H1 (cell line): ENCODE data around the gene PTPRE. TPM values are rescaled to one million over a fixed set of nuclear protein-coding genes. Genes with fewer than 3 reads are reported as not detected.

Experiments
- CTCF ChIA-PET: fragments of 300-600 bp; sonication (Branson Sonifier 250); formaldehyde crosslinking; loops from one replicate; lab custom pipeline; 2021; ENCODE audit not compliant: partially characterized antibody; lab: Charles Lee
- POLR2A ChIA-PET: fragments of 300-600 bp; sonication (Branson Sonifier 250); formaldehyde crosslinking; loops from one replicate; lab custom pipeline; 2021; ENCODE audit warnings: inconsistent platforms; ENCODE audit not compliant: partially characterized antibody; lab: Charles Lee
- DNase-seq, 2 experiments: peaks; one replicate each; pipeline versions ENCODE4 v3.0.0 to v3.0.0-alpha.2; 2010 to 2022; ENCODE audit warnings: low spot score in 2 of 2, low read depth in 1 of 2, mixed read lengths in 1 of 2
- FAIRE-seq: peaks from 2 replicates; lab custom pipeline; 2011; peaks lifted over from hg19 to GRCh38; lab: Jason Lieb, UNC
- H2AFZ ChIP-seq: 2 replicates; pipeline ENCODE4 v1.8.1; 2012; ENCODE audit warnings: low read length, inconsistent platforms
- H2AK5ac ChIP-seq: 2 replicates; pipeline ENCODE4 v1.6.1; 2013; ENCODE audit warnings: low read depth, low read length
- H2BK120ac ChIP-seq: replicated peaks from 2 replicates; pipeline ENCODE3; 2013; ENCODE audit warnings: low read depth, low read length, inconsistent platforms
- H2BK12ac ChIP-seq: 2 replicates; pipeline ENCODE4 v1.6.1; 2013; ENCODE audit warnings: low read depth, low read length
- H2BK15ac ChIP-seq: 2 replicates; pipeline ENCODE4 v1.6.1; 2013; ENCODE audit warnings: low read length
- H2BK20ac ChIP-seq: 2 replicates; pipeline ENCODE4 v1.6.1; 2013; ENCODE audit warnings: low read length
- H2BK5ac ChIP-seq: 2 replicates; pipeline ENCODE4 v1.6.1; 2013; ENCODE audit warnings: low read depth, low read length
- H3K14ac ChIP-seq: 2 replicates; pipeline ENCODE4 v1.6.1; 2013; ENCODE audit warnings: inconsistent platforms; ENCODE audit not compliant: insufficient read length
- H3K18ac ChIP-seq: 2 replicates; pipeline ENCODE4 v1.6.1; 2013; ENCODE audit warnings: low read length; ENCODE audit errors: extremely low read depth
- H3K23ac ChIP-seq: 2 replicates; pipeline ENCODE4 v1.6.1; 2013; ENCODE audit warnings: inconsistent platforms; ENCODE audit not compliant: insufficient read length
- H3K23me2 ChIP-seq: 2 replicates; pipeline ENCODE4 v1.6.1; 2013; ENCODE audit warnings: low read depth, low read length
- H3K27ac ChIP-seq: 2 replicates; pipeline ENCODE4 v1.6.1; 2011; ENCODE audit warnings: low read depth, low read length, inconsistent platforms
- H3K27me3 ChIP-seq, 4 experiments: replicated peaks in 1 of 4; 1 replicate in 1 of 4; 2 replicates in 3 of 4; pipeline versions ENCODE4 v1.6.1 to v1.8.1; 2011 to 2013; ENCODE audit warnings: low read length in 3 of 4, mild to moderate bottlenecking in 3 of 4, inconsistent platforms in 2 of 4, mixed read lengths in 2 of 4, moderate library complexity in 1 of 4; ENCODE audit not compliant: control insufficient read depth in 3 of 4, insufficient read depth in 3 of 4; ENCODE audit errors: extremely low read depth in 1 of 4
- H3K36me3 ChIP-seq, 4 experiments: 2 replicates each; pipeline versions ENCODE4 v1.6.1 to v1.8.1; 2011 to 2013; ENCODE audit warnings: mild to moderate bottlenecking in 4 of 4, low read length in 3 of 4, moderate library complexity in 2 of 4, control low read depth in 1 of 4, inconsistent platforms in 1 of 4; ENCODE audit not compliant: insufficient read depth in 4 of 4, control insufficient read depth in 2 of 4
- H3K4ac ChIP-seq: replicated peaks from 2 replicates; pipeline ENCODE3; 2013; ENCODE audit warnings: low read length, low read depth, mixed read lengths, inconsistent platforms; ENCODE audit not compliant: insufficient read length
- H3K4me1 ChIP-seq, 4 experiments: replicated peaks in 1 of 4; 1 replicate in 1 of 4; 2 replicates in 3 of 4; pipeline versions ENCODE4 v1.6.1 to v1.8.1; 2011 to 2013; ENCODE audit warnings: low read length in 3 of 4, inconsistent platforms in 2 of 4, mixed read lengths in 1 of 4; ENCODE audit not compliant: insufficient read depth in 4 of 4, control insufficient read depth in 3 of 4
- H3K4me2 ChIP-seq, 2 experiments: 2 replicates each; pipeline versions ENCODE4 v1.6.1 to v1.8.1; 2011 to 2013; ENCODE audit warnings: low read depth in 2 of 2, low read length in 2 of 2, control low read depth in 1 of 2, inconsistent platforms in 1 of 2, mild to moderate bottlenecking in 1 of 2; ENCODE audit not compliant: insufficient read depth in 1 of 2
- H3K4me3 ChIP-seq, 4 experiments: fragments of 200-600, 300-600 bp in 1 of 4; sonication (generic), shearing (Covaris generic), sonication (Bioruptor Twin) in 1 of 4; 2 replicates each; pipeline versions ENCODE4 v1.5.1 to v1.8.1; 2011 to 2016; ENCODE audit warnings: low read length in 4 of 4, low read depth in 3 of 4, control low read depth in 2 of 4, inconsistent platforms in 2 of 4, mild to moderate bottlenecking in 2 of 4, mixed read lengths in 1 of 4, moderate library complexity in 1 of 4; ENCODE audit not compliant: insufficient read depth in 2 of 4; ENCODE audit errors: extremely low read depth in 1 of 4
- H3K56ac ChIP-seq: replicated peaks from 2 replicates; pipeline ENCODE3; 2013; ENCODE audit warnings: low read depth, mild to moderate bottlenecking, mixed read lengths, low read length, inconsistent platforms; ENCODE audit not compliant: insufficient read length
- H3K79me1 ChIP-seq: 2 replicates; pipeline ENCODE4 v1.6.1; 2013; ENCODE audit warnings: low read depth, low read length, control low read depth
- H3K79me2 ChIP-seq, 2 experiments: 2 replicates each; pipeline versions ENCODE4 v1.6.1 to v1.8.1; 2012 to 2013; ENCODE audit warnings: low read length in 2 of 2, mild to moderate bottlenecking in 2 of 2, inconsistent platforms in 1 of 2; ENCODE audit not compliant: insufficient read depth in 2 of 2, control insufficient read depth in 1 of 2
- H3K9ac ChIP-seq, 4 experiments: replicated peaks in 1 of 4; 1 replicate in 1 of 4; 2 replicates in 3 of 4; pipeline versions ENCODE4 v1.6.1 to v1.8.1; 2011 to 2013; ENCODE audit warnings: low read depth in 3 of 4, low read length in 3 of 4, control low read depth in 2 of 4, mild to moderate bottlenecking in 2 of 4, moderate library complexity in 2 of 4, inconsistent platforms in 1 of 4; ENCODE audit errors: extremely low read depth in 1 of 4
- H3K9me3 ChIP-seq, 2 experiments: 2 replicates each; pipeline versions ENCODE4 v1.6.1 to v1.8.1; 2012 to 2013; ENCODE audit warnings: mild to moderate bottlenecking in 2 of 2, moderate library complexity in 2 of 2, control low read depth in 1 of 2, inconsistent platforms in 1 of 2, low read depth in 1 of 2, low read length in 1 of 2, mixed read lengths in 1 of 2; ENCODE audit not compliant: insufficient read depth in 2 of 2
- H4K20me1 ChIP-seq, 2 experiments: replicated peaks in 1 of 2; 2 replicates each; pipeline versions ENCODE3 to v1.8.1; 2011 to 2013; ENCODE audit warnings: inconsistent platforms in 2 of 2, low read length in 2 of 2, mild to moderate bottlenecking in 1 of 2; ENCODE audit not compliant: insufficient read depth in 2 of 2, control insufficient read depth in 1 of 2
- H4K5ac ChIP-seq: 2 replicates; pipeline ENCODE4 v1.6.1; 2013; ENCODE audit warnings: low read length, low read depth, mixed read lengths, inconsistent platforms; ENCODE audit not compliant: insufficient read length
- H4K8ac ChIP-seq: 2 replicates; pipeline ENCODE4 v1.8.0; 2013; ENCODE audit warnings: mild to moderate bottlenecking, moderate library complexity, low read length, inconsistent platforms; ENCODE audit not compliant: insufficient read depth; ENCODE audit errors: extremely low read depth
- H4K91ac ChIP-seq: replicated peaks from 2 replicates; pipeline ENCODE3; 2013; ENCODE audit warnings: low read length, mixed read lengths, inconsistent platforms; ENCODE audit not compliant: insufficient read length
- ASH2L ChIP-seq: fragments of 200-600, 300-600 bp; sonication (generic); IDR thresholded peaks from one replicate; pipeline ENCODE4 v1.7.1; 2017; ENCODE audit warnings: low read length
- BRCA1 ChIP-seq: IDR thresholded peaks from 2 replicates; pipeline ENCODE4 v1.6.1; 2012; ENCODE audit warnings: low read depth, low read length, improper control_type of control experiment
- CHD2 ChIP-seq: IDR thresholded peaks from 2 replicates; pipeline ENCODE4 v1.6.1; 2012; ENCODE audit warnings: low read length, improper control_type of control experiment
- CTBP2 ChIP-seq: IDR thresholded peaks from 2 replicates; pipeline ENCODE4 v1.7.0; 2011; ENCODE audit warnings: borderline replicate concordance, mild to moderate bottlenecking, moderate library complexity, mixed read lengths, low read length; ENCODE audit not compliant: insufficient read depth, insufficient read length
- CTCF ChIP-seq, 3 experiments: IDR thresholded peaks; 1 replicate in 2 of 3; 2 replicates in 1 of 3; pipeline versions ENCODE4 v1.5.1 to v1.6.1; 2011; ENCODE audit warnings: low read length in 3 of 3, mild to moderate bottlenecking in 3 of 3, inconsistent platforms in 2 of 3, low read depth in 1 of 3, moderate library complexity in 1 of 3; ENCODE audit not compliant: insufficient read depth in 1 of 3; ENCODE audit errors: control extremely low read depth in 1 of 3
- GABPA ChIP-seq: IDR thresholded peaks from 2 replicates; pipeline ENCODE4 v1.6.1; 2011; ENCODE audit warnings: mild to moderate bottlenecking, low read length, moderate library complexity, borderline replicate concordance; ENCODE audit not compliant: insufficient read depth
- GTF2F1 ChIP-seq: IDR thresholded peaks from 2 replicates; pipeline ENCODE4 v1.6.1; 2012; ENCODE audit warnings: low read depth, low read length, improper control_type of control experiment, borderline replicate concordance
- PHF8 ChIP-seq: fragments of 200-600 bp; sonication (generic); conservative IDR thresholded peaks from 2 replicates; pipeline ENCODE4 v1.7.1; 2012; ENCODE audit warnings: low read depth, mild to moderate bottlenecking, inconsistent platforms, low read length, moderate library complexity
- RFX5 ChIP-seq: IDR thresholded peaks from 2 replicates; pipeline ENCODE4 v1.6.1; 2011; ENCODE audit warnings: low read depth, low read length, improper control_type of control experiment, borderline replicate concordance
- SIN3A ChIP-seq, 2 experiments: IDR thresholded peaks in 1 of 2; conservative IDR thresholded peaks in 1 of 2; 2 replicates each; pipeline ENCODE4 v1.6.1; 2011 to 2012; ENCODE audit warnings: low read length in 2 of 2, improper control_type of control experiment in 1 of 2, low read depth in 1 of 2, mild to moderate bottlenecking in 1 of 2
- SIX5 ChIP-seq: IDR thresholded peaks from 2 replicates; pipeline ENCODE4 v1.6.1; 2011; ENCODE audit warnings: mild to moderate bottlenecking, low read depth, low read length
- SUZ12 ChIP-seq: fragments of 200-600 bp; sonication (generic); IDR thresholded peaks from 2 replicates; pipeline ENCODE4 v1.6.1; 2012; ENCODE audit warnings: mild to moderate bottlenecking, inconsistent platforms, low read length, moderate library complexity, mixed read lengths
- WGBS, 2 experiments: shearing (Covaris generic) in 1 of 2; methylation state at CpG; one replicate each; pipeline versions ENCODE4 v1.1.6 to v1.1.7; 2013 to 2015; ENCODE audit warnings: low lambda C conversion rate in 2 of 2, mixed read lengths in 2 of 2, inconsistent platforms in 1 of 2, low coverage in 1 of 2, missing lambda C conversion rate in 1 of 2; ENCODE audit not compliant: insufficient replicate concordance in 2 of 2, insufficient coverage in 1 of 2, insufficient read length in 1 of 2; ENCODE audit errors: extremely low coverage in 1 of 2, missing lambda C conversion rate in 1 of 2; 5-methylcytosine and 5-hydroxymethylcytosine counted together
- polyA plus RNA-seq, 7 experiments: library from polyadenylated mRNA; depleted of rRNA in 3 of 7; stranded (reverse) in 5 of 7; unstranded in 2 of 7; fragments of >200 nt in 5 of 7; fragments of 200-250 nt in 2 of 7; gene quantifications; 1 replicate in 5 of 7; 2 replicates in 1 of 7; 4 replicates in 1 of 7; pipeline versions ENCODE4 v1.2.1 to v1.2.3, GENCODE V29; 2011 to 2013; ENCODE audit warnings: missing spikeins in 2 of 7, mixed read lengths in 2 of 7
- total RNA-seq: library from RNA; stranded (reverse); fragmentation: NEBNext Ultra II Directional; extraction: Animal tissue kit (Norgen Biotek cat#: 25700); gene quantifications from 2 replicates; pipeline ENCODE4 v1.2.1, GENCODE V29; 2021

Gene PTPRE
- total and polyA plus RNA-seq, 2 of the 8 experiments (the other 6 are each of a cell fraction or from before 2014, with no cell fraction given): 0.33 to 0.54 TPM

DNA sequence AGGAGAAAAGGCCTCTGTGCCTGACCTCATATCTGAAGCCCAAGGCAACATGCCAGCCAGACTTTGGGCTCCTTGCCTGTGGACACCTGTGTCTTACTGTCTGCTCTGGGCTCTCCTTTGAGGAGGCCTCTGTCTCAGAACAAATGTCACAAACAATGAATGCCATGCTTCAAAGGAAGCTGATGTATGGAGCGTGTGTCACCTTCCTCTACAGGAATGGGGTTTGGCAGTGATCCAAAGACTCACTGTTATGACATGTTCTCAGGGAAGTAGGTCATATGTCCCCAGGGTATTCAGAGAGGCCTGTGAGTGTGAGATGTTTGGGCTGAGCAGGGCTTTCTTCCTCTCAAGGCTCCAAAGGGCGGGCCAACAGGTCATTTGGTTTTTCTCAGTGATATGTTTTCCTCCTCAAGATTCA lies 38.4 kb downstream of the PTPRE start:
- DNase-seq (no peak), FAIRE-seq (no peak)
- H3K56ac ChIP-seq: no peak overlapping the region
- H3K9ac ChIP-seq: no peak overlapping the region
- WGBS, 2 experiments: 91% methylated on average over 2 of the region's 2 CpGs; no CpG with 5 or more reads in 1 of the 2 experiments
- no peak overlapping the region for H2BK20ac ChIP-seq
- H4K91ac ChIP-seq: no peak overlapping the region
- peaks cover 4% of the 10 kb centered on the region; the same call in 1 of the 2 replicates for H3K23me2 ChIP-seq
- no peak overlapping the region for H2AFZ ChIP-seq
- no peaks in the 10 kb centered on the region for H4K20me1 ChIP-seq
- ChIA-PET CTCF (interaction anchor here (1.0 kb wide), 1 partner anchor 13 kb away, joined by 3 read pairs; no protein-coding TSS in a partner anchor), POLR2A (no interaction called here)
- H3K9me3 ChIP-seq: no peaks in the 10 kb centered on the region
- H2BK12ac ChIP-seq: no peak overlapping the region
- H2BK5ac ChIP-seq: no peak overlapping the region
- H3K36me3 ChIP-seq: no peaks in the 10 kb centered on the region
- H3K27ac ChIP-seq: no peak overlapping the region
- H4K8ac ChIP-seq: no peak overlapping the region
- no peak overlapping the region for H3K23ac ChIP-seq
- no peaks in the 10 kb centered on the region; a peak in 1 of 7 replicates for H3K27me3 ChIP-seq
- H3K18ac ChIP-seq: no peak overlapping the region
- no peaks in the 10 kb centered on the region for H3K4me1 ChIP-seq
- no peak overlapping the region for H3K4me2 ChIP-seq
- H3K4ac ChIP-seq: no peak overlapping the region
- H3K79me2 ChIP-seq: no peaks in the 10 kb centered on the region
- H2AK5ac ChIP-seq: no peak overlapping the region
- no peak overlapping the region for H3K14ac ChIP-seq
- no peaks in the 10 kb centered on the region for H3K79me1 ChIP-seq
- no peak overlapping the region for H2BK120ac ChIP-seq
- no peak overlapping the region for H2BK15ac ChIP-seq
- H3K4me3 ChIP-seq: no peak overlapping the region
- no peak overlapping the region for H4K5ac ChIP-seq
- no peak for TF ChIP-seq SIX5
- no peak for TF ChIP-seq CTCF (IDR thresholded peaks at IDR 0.05; ENCODE audit: control extremely low read depth in 1 of 3, insufficient read depth in 1 of 3, low read depth in 1 of 3, low read length in 3 of 3)
- TF ChIP-seq BRCA1: no peak
- no peak for TF ChIP-seq GABPA
- no peak for TF ChIP-seq CTBP2
- no peak for TF ChIP-seq SUZ12
- TF ChIP-seq PHF8: no peak
- TF ChIP-seq CHD2: no peak
- TF ChIP-seq ASH2L: no peak
- no peak for TF ChIP-seq RFX5
- no peak for TF ChIP-seq SIN3A (conservative IDR thresholded peaks at IDR 0.05 in 1 of 2, IDR thresholded peaks at IDR 0.05 in 1 of 2; ENCODE audit: low read depth in 1 of 2, low read length in 2 of 2)
- TF ChIP-seq GTF2F1: no peak
